MCF 10A (cell line): ENCODE data around the gene TREML1. TPM values are rescaled to one million over a fixed set of nuclear protein-coding genes. Genes with fewer than 3 reads are reported as not detected.

Experiments
- BruUV-seq: library from RNA; stranded (reverse); fragments of 400-500 nt; replicated peaks from 2 replicates; lab custom pipeline; 2021; lab: Mats Ljungman, UMichigan
- CTCF ChIA-PET: fragments of 300-600 bp; sonication (Branson Sonifier 250); formaldehyde crosslinking; extraction: SDS; loops from one replicate; lab custom pipeline; 2021; ENCODE audit warnings: antibody characterized with exemption, inconsistent platforms; lab: Yijun Ruan, JAX
- POLR2A ChIA-PET: fragments of 300-600, 350-650 bp; sonication (Branson Sonifier 250); formaldehyde crosslinking; extraction: SDS; loops from one replicate; lab custom pipeline; 2020; ENCODE audit warnings: antibody characterized with exemption, inconsistent platforms; lab: Yijun Ruan, JAX
- DNase-seq: peaks from one replicate; pipeline ENCODE4 v3.0.0-alpha.2; 2018; ENCODE audit not compliant: unreplicated experiment
- H3K27ac Mint-ChIP-seq: one replicate; pipeline ENCODE4 v1.8.0; 2022; ENCODE audit warnings: mild to moderate bottlenecking, low read depth, mixed read lengths; ENCODE audit not compliant: unreplicated experiment
- H3K27me3 Mint-ChIP-seq: one replicate; pipeline ENCODE4 v1.8.0; 2022; ENCODE audit warnings: mixed read lengths; ENCODE audit not compliant: insufficient read depth, unreplicated experiment
- H3K36me3 Mint-ChIP-seq: one replicate; pipeline ENCODE4 v1.8.0; 2022; ENCODE audit warnings: mild to moderate bottlenecking, moderate library complexity, mixed read lengths; ENCODE audit not compliant: insufficient read depth, unreplicated experiment
- H3K4me1 Mint-ChIP-seq: one replicate; pipeline ENCODE4 v1.8.0; 2022; ENCODE audit warnings: mixed read lengths; ENCODE audit not compliant: insufficient read depth, unreplicated experiment
- H3K4me3 Mint-ChIP-seq: one replicate; pipeline ENCODE4 v1.8.0; 2022; ENCODE audit warnings: mild to moderate bottlenecking, moderate library complexity, mixed read lengths; ENCODE audit not compliant: unreplicated experiment
- H3K9me3 Mint-ChIP-seq: one replicate; pipeline ENCODE4 v1.8.0; 2022; ENCODE audit warnings: mixed read lengths; ENCODE audit not compliant: unreplicated experiment
- intact Hi-C: fragments of 100-400 bp; cut with micrococcal nuclease; formaldehyde crosslinking; loops from 2 replicates; pipeline ENCODE4 v1.14.1; 2022
- total RNA-seq: library from RNA; stranded (reverse); gene quantifications from 2 replicates; pipeline ENCODE4 v1.2.3, GENCODE V29; 2022
- TF ChIP-seq, protein P1 (sequence below): fragments of 200-600 bp; IDR thresholded peaks from one replicate; pipeline ENCODE4 v1.8.0; 2022; ENCODE audit warnings: antibody characterized with exemption, mild to moderate bottlenecking; ENCODE audit not compliant: unreplicated experiment

Gene TREML1
- total RNA-seq, 1 experiment from 2014 or later = not detected

DNA sequence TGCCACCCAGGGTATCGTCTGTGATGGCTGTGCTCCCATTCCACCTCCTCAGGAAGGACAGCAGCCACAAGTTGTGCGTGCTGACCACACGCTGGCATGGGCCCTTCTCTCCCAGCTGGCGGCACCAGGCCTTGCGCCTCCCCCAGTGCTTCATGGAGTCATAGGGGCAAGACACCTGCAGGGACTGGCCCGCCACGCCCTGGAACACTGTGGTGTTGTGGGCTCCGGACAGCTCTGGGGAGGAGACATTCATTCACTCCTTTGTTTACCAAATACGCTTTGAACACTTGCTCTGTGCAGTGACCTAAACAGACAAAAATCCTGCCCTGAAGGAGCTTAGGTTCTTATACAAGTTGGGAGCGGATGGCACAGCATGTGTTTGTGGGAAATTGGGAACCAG, 7.2 kb upstream of the TREML1 start:
- Mint-ChIP-seq H3K36me3 (peaks cover 5% of the 10 kb centered on the region), H3K9me3 (no peaks in the 10 kb centered on the region), H3K4me3 (no peak overlapping the region), H3K27ac (no peak overlapping the region), H3K4me1 (peaks cover 4% of the 10 kb centered on the region), H3K27me3 (peaks cover 6% of the 10 kb centered on the region)
- DNase-seq = no peak
- intact Hi-C loops = no loop called here
- ChIA-PET CTCF (no interaction called here), POLR2A (no interaction called here)
- no TSS peak for BruUV-seq
- TF ChIP-seq, protein P1, sequence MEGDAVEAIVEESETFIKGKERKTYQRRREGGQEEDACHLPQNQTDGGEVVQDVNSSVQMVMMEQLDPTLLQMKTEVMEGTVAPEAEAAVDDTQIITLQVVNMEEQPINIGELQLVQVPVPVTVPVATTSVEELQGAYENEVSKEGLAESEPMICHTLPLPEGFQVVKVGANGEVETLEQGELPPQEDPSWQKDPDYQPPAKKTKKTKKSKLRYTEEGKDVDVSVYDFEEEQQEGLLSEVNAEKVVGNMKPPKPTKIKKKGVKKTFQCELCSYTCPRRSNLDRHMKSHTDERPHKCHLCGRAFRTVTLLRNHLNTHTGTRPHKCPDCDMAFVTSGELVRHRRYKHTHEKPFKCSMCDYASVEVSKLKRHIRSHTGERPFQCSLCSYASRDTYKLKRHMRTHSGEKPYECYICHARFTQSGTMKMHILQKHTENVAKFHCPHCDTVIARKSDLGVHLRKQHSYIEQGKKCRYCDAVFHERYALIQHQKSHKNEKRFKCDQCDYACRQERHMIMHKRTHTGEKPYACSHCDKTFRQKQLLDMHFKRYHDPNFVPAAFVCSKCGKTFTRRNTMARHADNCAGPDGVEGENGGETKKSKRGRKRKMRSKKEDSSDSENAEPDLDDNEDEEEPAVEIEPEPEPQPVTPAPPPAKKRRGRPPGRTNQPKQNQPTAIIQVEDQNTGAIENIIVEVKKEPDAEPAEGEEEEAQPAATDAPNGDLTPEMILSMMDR = no peak

DNA sequence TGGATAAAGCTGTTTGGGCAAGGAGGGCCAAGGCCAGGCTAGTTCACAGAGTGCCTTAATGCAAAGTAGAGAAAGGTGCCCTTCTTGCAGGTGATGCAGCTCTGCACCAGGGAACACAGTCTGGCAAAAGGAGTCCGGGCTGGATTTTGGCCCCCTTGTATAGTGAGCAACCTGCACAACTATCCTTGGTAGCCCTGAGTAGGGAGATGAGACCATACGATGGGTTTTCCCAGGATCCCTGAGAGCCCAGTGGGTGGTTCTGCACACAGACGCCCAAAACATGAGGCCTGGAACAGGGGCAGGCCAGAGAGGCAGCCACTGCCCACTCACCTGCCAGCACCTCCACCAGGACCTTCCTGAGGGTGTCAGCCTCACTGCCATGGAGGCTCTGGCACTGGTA, 6.8 kb upstream of the TREML1 start:
- TF ChIP-seq, protein P1 = no peak
- CTCF ChIA-PET = no interaction called here
- H3K36me3 Mint-ChIP-seq = peaks cover 5% of the 10 kb centered on the region
- H3K4me3 Mint-ChIP-seq = no peak overlapping the region
- intact Hi-C loops = no loop called here
- no peaks in the 10 kb centered on the region for H3K9me3 Mint-ChIP-seq
- peaks cover 1% of the 10 kb centered on the region for H3K27me3 Mint-ChIP-seq
- POLR2A ChIA-PET = no interaction called here
- H3K27ac Mint-ChIP-seq = no peak overlapping the region
- peaks cover 4% of the 10 kb centered on the region for H3K4me1 Mint-ChIP-seq
- DNase-seq = no peak
- no TSS peak for BruUV-seq

DNA sequence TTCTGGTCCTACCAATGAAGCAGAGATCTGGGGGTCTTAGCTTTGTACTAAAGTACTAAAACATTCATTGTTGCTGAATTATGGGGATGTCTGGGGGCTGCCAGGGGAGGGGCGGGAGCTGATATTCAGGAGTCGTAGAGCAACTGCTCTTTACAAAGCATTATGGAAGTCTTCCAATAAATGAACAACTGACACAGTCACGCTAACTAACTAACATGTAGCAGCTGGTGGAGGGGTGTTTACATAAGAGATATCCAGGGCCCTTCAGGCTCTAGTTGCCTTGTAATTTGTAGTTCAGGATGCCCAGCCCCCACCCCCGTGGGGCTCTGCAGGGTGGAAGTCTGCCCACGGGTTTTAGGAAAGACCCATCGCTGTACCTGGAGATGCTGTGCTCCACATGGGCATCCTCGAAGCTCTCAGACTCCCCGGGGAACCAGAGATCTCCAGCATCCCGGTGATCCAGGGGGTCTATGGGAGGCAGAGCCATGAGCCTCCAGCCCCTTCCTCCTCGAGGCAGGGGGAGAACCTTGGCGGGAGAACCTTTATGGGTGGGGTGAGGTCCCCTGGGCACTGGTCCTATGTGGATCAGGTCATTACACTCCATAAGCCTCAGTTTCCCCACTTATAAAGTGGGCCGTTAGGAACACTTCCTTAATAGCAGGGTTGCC, 5.4 kb upstream of the TREML1 start:
- no peak overlapping the region for H3K4me3 Mint-ChIP-seq
- no peaks in the 10 kb centered on the region for H3K9me3 Mint-ChIP-seq
- no peak for DNase-seq
- intact Hi-C loops = no loop called here
- no peak overlapping the region for H3K27ac Mint-ChIP-seq
- H3K36me3 Mint-ChIP-seq = peaks cover 5% of the 10 kb centered on the region
- peaks cover 4% of the 10 kb centered on the region for H3K4me1 Mint-ChIP-seq
- no TSS peak for BruUV-seq
- CTCF ChIA-PET = no interaction called here
- POLR2A ChIA-PET = no interaction called here
- TF ChIP-seq, protein P1 = no peak
- no peaks in the 10 kb centered on the region for H3K27me3 Mint-ChIP-seq

DNA sequence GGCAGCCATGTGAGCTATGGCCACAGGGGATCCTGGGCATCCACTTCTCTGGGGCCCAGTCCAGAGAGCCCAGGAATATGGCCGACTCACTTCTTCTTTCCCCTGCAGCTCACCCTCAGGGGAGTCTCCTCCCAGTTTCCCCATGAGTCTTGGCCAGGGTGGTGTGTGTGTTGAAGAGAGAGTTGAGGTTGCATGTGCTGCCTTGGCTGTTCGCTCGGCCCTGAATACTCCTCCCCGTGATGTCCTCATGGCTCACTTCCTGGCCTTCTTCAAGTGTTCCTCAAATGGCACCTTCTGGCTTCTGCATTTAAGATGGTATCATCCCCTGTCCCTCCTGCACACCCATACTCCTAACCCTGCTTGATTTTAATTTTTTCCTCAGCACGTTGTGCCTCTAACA, 3.2 kb upstream of the TREML1 start:
- Mint-ChIP-seq H3K36me3 (no peaks in the 10 kb centered on the region), H3K4me3 (no peak overlapping the region), H3K27ac (no peak overlapping the region), H3K9me3 (no peaks in the 10 kb centered on the region), H3K4me1 (peaks cover 4% of the 10 kb centered on the region), H3K27me3 (no peaks in the 10 kb centered on the region)
- DNase-seq = no peak
- intact Hi-C loops = no loop called here
- POLR2A ChIA-PET = no interaction called here
- CTCF ChIA-PET = no interaction called here
- TF ChIP-seq, protein P1 = no peak
- no TSS peak for BruUV-seq
